Vagina (tissue), 2 donors: ENCODE data around the gene ERVMER34-1.

Experiments used
- CTCF ChIP-seq, 3 experiments: fragments of 450-650 bp in 2 of 3; fragments of 200-600 bp in 1 of 3; sonication (generic) in 1 of 3; IDR thresholded peaks; one replicate each; pipeline ENCODE4 v1.5.1; 2017 to 2019; ENCODE audit warnings: antibody characterized with exemption in 3 of 3, mild to moderate bottlenecking in 2 of 3, moderate library complexity in 2 of 3
- POLR2A ChIP-seq, 2 donors: fragments of 450-650 bp; IDR thresholded peaks; one replicate each; pipeline ENCODE4 v1.6.1; 2017; ENCODE audit warnings: antibody characterized with exemption in 2 of 2, mild to moderate bottlenecking in 2 of 2, moderate library complexity in 2 of 2

DNA sequence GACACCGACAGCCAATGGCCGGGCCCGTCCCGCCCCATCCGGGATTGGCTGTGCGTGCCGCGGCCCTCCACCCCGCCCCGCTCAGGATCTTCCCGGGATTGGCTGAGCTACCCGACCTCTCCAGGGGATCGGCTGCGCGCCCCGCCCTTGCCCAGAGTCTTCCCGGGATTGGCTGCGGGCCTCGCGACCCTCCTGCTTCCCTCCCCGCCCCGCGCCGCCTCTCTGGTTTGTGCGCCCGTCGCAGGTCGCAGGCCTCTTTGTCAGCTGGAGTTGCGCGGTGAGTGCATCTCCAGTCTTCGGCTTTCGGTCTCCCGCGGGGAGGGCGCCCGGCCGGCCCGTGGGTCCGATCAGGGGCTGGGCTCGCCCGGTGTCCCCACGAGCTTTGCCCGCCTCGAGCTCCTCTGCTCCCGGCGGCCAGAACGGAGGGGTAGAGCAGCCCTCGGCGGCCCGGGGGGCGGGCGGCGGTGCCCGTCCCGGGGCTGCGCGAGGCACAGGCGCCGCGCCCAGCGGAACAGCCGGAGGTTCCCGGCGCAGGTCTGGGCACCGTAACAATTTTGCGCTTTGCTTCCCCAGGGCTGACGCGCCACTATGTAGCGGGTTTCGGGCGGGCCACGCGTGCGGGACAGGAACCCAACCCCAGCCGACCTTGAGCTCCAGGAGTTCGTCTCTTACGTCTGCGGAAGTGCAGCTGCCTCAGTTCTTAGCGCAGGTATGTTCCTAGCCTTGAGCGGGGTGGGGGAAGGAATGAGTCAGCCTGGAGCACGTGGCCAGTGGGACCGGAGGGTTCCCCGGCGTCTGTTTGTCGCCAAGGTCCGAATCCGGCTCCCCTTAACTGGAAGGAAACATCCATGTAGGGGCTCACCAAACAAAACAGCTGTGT is 38.7 kb downstream of the ERVMER34-1 start:
- TF ChIP-seq CTCF (IDR thresholded peaks at IDR 0.05) (no peak), POLR2A (IDR thresholded peaks at IDR 0.05) (peak; percentile 24 to 91)
